GM23248 (cell line): ENCODE results near the gene GLG1. TPM values are rescaled to one million over a fixed set of nuclear protein-coding genes. Genes with fewer than 3 reads are reported as not detected.

Experiments
- DNase-seq: peaks from one replicate; pipeline ENCODE4 v3.0.0-alpha.2; 2015
- H2AFZ ChIP-seq: fragments of 200-600 bp; sonication (generic); 2 replicates; pipeline ENCODE4 v1.6.1; 2016; ENCODE audit warnings: antibody characterized with exemption
- H3F3A ChIP-seq: fragments of 200-600 bp; sonication (generic); 2 replicates; pipeline ENCODE4 v1.6.1; 2016; ENCODE audit warnings: mild to moderate bottlenecking, antibody characterized with exemption, mixed run types; ENCODE audit not compliant: insufficient read depth
- H3K27ac ChIP-seq: fragments of 200-600 bp; sonication (generic); 2 replicates; pipeline ENCODE4 v1.5.1; 2016; ENCODE audit warnings: mild to moderate bottlenecking
- H3K27me3 ChIP-seq: fragments of 200-600 bp; sonication (generic); replicated peaks from 2 replicates; pipeline ENCODE4 v1.6.1; 2016; ENCODE audit warnings: mild to moderate bottlenecking; ENCODE audit not compliant: insufficient read depth
- H3K36me3 ChIP-seq: fragments of 200-600 bp; sonication (generic); 2 replicates; pipeline ENCODE4 v1.6.1; 2016; ENCODE audit warnings: low read depth, mild to moderate bottlenecking
- H3K4me1 ChIP-seq: fragments of 200-600 bp; sonication (generic); 2 replicates; pipeline ENCODE4 v1.6.1; 2016; ENCODE audit warnings: mild to moderate bottlenecking; ENCODE audit not compliant: insufficient read depth
- H3K4me2 ChIP-seq: fragments of 200-600 bp; sonication (generic); one replicate; pipeline ENCODE4 v1.6.1; 2016; ENCODE audit warnings: mild to moderate bottlenecking; ENCODE audit not compliant: unreplicated experiment
- H3K4me3 ChIP-seq: fragments of 200-600 bp; sonication (generic); 2 replicates; pipeline ENCODE4 v1.5.1; 2016; ENCODE audit warnings: mild to moderate bottlenecking
- H3K79me2 ChIP-seq: fragments of 200-600 bp; sonication (generic); 2 replicates; pipeline ENCODE4 v1.6.1; 2016; ENCODE audit warnings: mild to moderate bottlenecking; ENCODE audit not compliant: insufficient read depth
- H3K9ac ChIP-seq: fragments of 200-600 bp; sonication (generic); 2 replicates; pipeline ENCODE4 v1.6.1; 2016; ENCODE audit warnings: mild to moderate bottlenecking
- H3K9me2 ChIP-seq: fragments of 200-600 bp; sonication (generic); 2 replicates; pipeline ENCODE4 v1.6.1; 2016; ENCODE audit warnings: mixed run types, mild to moderate bottlenecking, moderate library complexity; ENCODE audit not compliant: insufficient read depth
- H3K9me3 ChIP-seq: fragments of 200-600 bp; sonication (generic); one replicate; pipeline ENCODE4 v1.6.1; 2017; ENCODE audit warnings: low read depth
- H4K20me1 ChIP-seq: fragments of 200-600 bp; sonication (generic); 2 replicates; pipeline ENCODE4 v1.6.0; 2016; ENCODE audit not compliant: insufficient read depth
- EZH2 ChIP-seq: fragments of 200-600 bp; sonication (generic); IDR thresholded peaks from 2 replicates; pipeline ENCODE4 v1.6.1; 2018; ENCODE audit warnings: antibody characterized with exemption, mild to moderate bottlenecking; ENCODE audit not compliant: insufficient read depth, poor library complexity, severe bottlenecking
- EZH2phosphoT487 ChIP-seq: fragments of 200-600 bp; sonication (generic); IDR thresholded peaks from 2 replicates; pipeline ENCODE4 v1.6.1; 2018; ENCODE audit warnings: antibody characterized with exemption, moderate library complexity, mild to moderate bottlenecking, low read depth; ENCODE audit not compliant: insufficient read depth
- WGBS, 2 experiments: methylation state at CpG; one replicate each; pipeline ENCODE4 v1.1.6; 2015 to 2017; ENCODE audit warnings: low lambda C conversion rate in 2 of 2, low coverage in 1 of 2; ENCODE audit errors: missing lambda C conversion rate in 2 of 2; 5-methylcytosine and 5-hydroxymethylcytosine counted together
- in situ Hi-C: fragments of 300-500 bp; cut with MboI; formaldehyde crosslinking; loops from 2 replicates; pipeline ENCODE4 v1.15.0; 2020
- polyA plus RNA-seq: library from polyadenylated mRNA; unstranded; fragments of >200 nt; fragmentation: Nextera tagmentation; extraction: Ambion mirVana; gene quantifications from 2 replicates; pipeline ENCODE4 v1.2.1, GENCODE V29; 2016
- total RNA-seq: library from RNA; depleted of rRNA; stranded (reverse); fragments of >200 nt; shearing (Covaris generic); gene quantifications from 2 replicates; pipeline ENCODE4 v1.2.3, GENCODE V29; 2014

GLG1 gene
- total and polyA plus RNA-seq, 2 experiments from 2014 or later: 136 to 145 TPM

DNA sequence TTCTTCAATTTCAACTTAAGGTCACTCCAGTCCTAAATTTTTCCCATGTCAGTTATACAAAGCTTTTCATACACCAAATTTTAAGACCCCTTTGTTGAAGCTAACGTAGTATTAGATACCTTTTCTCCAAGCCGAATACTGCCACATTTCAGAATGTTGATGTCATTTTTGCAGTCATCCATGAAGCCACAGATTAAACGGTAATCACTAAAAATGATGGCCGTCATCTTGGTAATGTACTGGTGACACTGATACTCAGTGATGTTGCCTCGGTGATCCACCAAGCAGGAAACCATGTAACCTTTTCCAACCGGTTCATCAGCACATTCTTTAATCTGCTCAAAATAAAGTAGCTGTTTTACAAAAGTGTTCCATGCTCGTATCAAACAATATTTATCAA lies 103.5 kb downstream of the GLG1 start:
- TF ChIP-seq EZH2: no peak
- no peak for TF ChIP-seq EZH2phosphoT487
- DNase-seq: no peak
- peaks cover 23% of the 10 kb centered on the region; the same call in 1 of the 2 replicates for H3F3A ChIP-seq
- H2AFZ ChIP-seq: no peak overlapping the region
- no peak overlapping the region for H3K4me3 ChIP-seq
- H3K4me2 ChIP-seq: no peak overlapping the region
- in situ Hi-C loops: no loop called here
- H3K79me2 ChIP-seq: peaks cover 44% of the 10 kb centered on the region
- H3K9me2 ChIP-seq: no peaks in the 10 kb centered on the region
- peaks cover 21% of the 10 kb centered on the region for H3K36me3 ChIP-seq
- no peak overlapping the region for H3K27ac ChIP-seq
- H3K4me1 ChIP-seq: peaks cover 11% of the 10 kb centered on the region
- H3K27me3 ChIP-seq: no peaks in the 10 kb centered on the region
- H3K9ac ChIP-seq: no peak overlapping the region
- WGBS, 2 experiments: 88 to 91% methylated on average over 7 of the region's 7 CpGs
- H4K20me1 ChIP-seq: no peaks in the 10 kb centered on the region
- H3K9me3 ChIP-seq: no peaks in the 10 kb centered on the region

DNA sequence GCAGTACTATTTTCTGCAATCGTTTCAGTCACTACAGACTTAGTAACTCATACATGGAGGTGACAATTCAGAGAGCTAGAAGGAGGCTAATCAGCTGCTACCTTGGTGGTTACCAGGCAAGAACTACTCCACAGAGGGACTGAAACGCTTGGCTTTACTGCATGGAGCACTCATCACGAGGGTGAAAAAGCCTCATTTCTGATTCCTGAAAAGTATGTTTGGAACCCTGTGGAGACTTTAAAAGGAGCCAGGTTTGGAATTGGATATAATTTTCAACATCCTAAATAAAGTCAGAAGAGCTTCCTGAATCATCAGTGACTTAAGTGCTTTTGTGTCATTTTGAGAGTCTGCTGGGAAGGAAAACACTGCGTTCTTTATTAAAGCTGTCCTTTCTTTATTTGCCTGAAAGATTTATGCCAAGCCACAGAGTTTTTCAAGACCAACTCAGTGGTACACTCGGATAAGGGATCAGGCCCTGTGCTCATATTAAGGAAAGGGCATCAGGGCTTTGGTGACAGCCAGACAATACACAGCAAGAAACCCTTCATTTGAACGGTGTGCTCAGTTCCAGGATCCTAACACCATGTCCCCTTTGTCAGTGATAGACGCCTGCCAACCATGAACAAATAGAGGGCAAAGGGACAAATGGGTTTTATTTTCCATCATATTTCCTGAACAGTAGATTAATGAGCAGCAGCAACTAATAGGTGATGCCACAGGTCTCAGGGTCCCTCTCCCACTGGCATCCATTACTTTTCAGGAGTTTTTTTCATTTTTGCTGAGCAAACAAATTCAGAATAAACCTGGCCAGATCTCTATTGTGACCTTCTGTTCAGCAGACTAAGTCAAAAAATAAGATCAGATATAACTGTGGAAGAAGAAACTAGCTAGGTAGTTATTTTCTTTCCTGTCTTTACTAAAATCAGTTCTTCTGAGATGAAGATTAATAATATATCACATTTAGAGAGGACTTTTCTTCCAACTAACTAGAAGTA lies 105.1 kb downstream of the GLG1 start:
- TF ChIP-seq EZH2: no peak
- no peak for TF ChIP-seq EZH2phosphoT487
- Histone ChIP-seq H3K36me3 (peaks cover 22% of the 10 kb centered on the region), H4K20me1 (no peaks in the 10 kb centered on the region), H3K4me2 (no peak overlapping the region), H3K79me2 (peaks cover 35% of the 10 kb centered on the region), H3K4me3 (no peak overlapping the region), H3K9me2 (no peaks in the 10 kb centered on the region), H3K9me3 (no peaks in the 10 kb centered on the region), H2AFZ (no peak overlapping the region), H3K27me3 (no peaks in the 10 kb centered on the region), H3K27ac (no peak overlapping the region), H3K9ac (no peak overlapping the region), H3F3A (peaks cover 16% of the 10 kb centered on the region; the same call in 1 of the 2 replicates), H3K4me1 (no peaks in the 10 kb centered on the region)
- 66% methylated on average over 7 of the region's 7 CpGs for WGBS, 2 experiments
- in situ Hi-C loops: no loop called here
- DNase-seq: no peak

DNA sequence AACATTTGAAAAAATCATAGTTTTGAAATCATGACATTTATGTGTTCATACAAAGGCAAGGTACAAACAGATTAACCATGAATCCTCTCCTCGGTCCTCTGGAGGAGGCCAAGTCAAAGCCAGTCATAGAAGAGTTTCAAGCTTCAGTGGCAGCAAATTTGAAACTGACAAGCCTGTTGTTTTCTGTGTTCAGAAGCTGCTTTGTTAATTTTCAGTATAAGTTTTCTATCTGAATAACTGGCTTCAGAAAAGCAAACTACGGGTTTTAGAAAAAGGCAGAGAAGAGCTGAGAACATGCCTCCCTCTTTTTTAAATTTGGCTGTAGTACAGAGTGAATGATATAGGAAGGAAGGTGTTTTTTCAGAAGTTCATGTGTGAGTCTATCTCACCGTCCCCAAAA lies 106.0 kb downstream of the GLG1 start:
- Histone ChIP-seq H3K79me2 (peaks cover 32% of the 10 kb centered on the region), H3K27me3 (no peaks in the 10 kb centered on the region), H3K27ac (no peak overlapping the region), H4K20me1 (no peaks in the 10 kb centered on the region), H3K4me2 (no peak overlapping the region), H2AFZ (no peak overlapping the region), H3K36me3 (peaks cover 24% of the 10 kb centered on the region), H3K9ac (no peak overlapping the region), H3K9me3 (no peaks in the 10 kb centered on the region), H3K4me3 (no peak overlapping the region), H3K4me1 (no peaks in the 10 kb centered on the region), H3K9me2 (no peaks in the 10 kb centered on the region), H3F3A (peaks cover 13% of the 10 kb centered on the region; the same call in 1 of the 2 replicates)
- no peak for TF ChIP-seq EZH2phosphoT487
- TF ChIP-seq EZH2: no peak
- DNase-seq: no peak
- in situ Hi-C loops: no loop called here
- 86 to 90% methylated on average over 3 of the region's 3 CpGs for WGBS, 2 experiments

DNA sequence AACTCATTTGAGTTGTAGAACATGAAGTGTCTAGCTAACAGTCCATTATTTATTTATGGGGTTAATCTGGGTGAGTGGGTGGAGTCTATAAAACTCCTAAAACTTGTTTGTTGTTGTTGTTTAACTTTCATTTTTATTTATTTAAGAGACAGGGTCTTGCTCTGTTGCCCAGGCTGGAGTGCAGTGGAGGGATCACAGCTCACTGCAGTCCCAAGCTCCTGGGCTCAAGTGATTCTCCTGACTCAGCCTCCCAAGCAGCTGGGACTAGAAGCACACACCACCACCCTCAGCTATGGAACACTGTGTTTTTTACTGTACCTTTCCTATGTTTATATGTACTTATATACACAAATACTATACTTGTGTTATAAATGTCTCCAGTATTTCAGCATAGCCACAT lies 107.8 kb downstream of the GLG1 start:
- H3K9me2 ChIP-seq: no peaks in the 10 kb centered on the region
- no peak overlapping the region for H3K4me3 ChIP-seq
- no peaks in the 10 kb centered on the region for H3K27me3 ChIP-seq
- H3K9ac ChIP-seq: no peak overlapping the region
- in situ Hi-C loops: loop anchor here (10.0 kb wide), 1 partner anchor 126 kb away; no protein-coding TSS in a partner anchor
- no peaks in the 10 kb centered on the region for H4K20me1 ChIP-seq
- peaks cover 13% of the 10 kb centered on the region; the same call in 1 of the 2 replicates for H3F3A ChIP-seq
- H3K79me2 ChIP-seq: peaks cover 19% of the 10 kb centered on the region
- H3K9me3 ChIP-seq: no peaks in the 10 kb centered on the region
- TF ChIP-seq EZH2: no peak
- no peak for TF ChIP-seq EZH2phosphoT487
- H3K27ac ChIP-seq: no peak overlapping the region
- H2AFZ ChIP-seq: no peak overlapping the region
- H3K4me2 ChIP-seq: no peak overlapping the region
- no peaks in the 10 kb centered on the region for H3K4me1 ChIP-seq
- peaks cover 34% of the 10 kb centered on the region for H3K36me3 ChIP-seq
- no peak for DNase-seq
